ENCODE data around the gene DCUN1D1.

DNA sequence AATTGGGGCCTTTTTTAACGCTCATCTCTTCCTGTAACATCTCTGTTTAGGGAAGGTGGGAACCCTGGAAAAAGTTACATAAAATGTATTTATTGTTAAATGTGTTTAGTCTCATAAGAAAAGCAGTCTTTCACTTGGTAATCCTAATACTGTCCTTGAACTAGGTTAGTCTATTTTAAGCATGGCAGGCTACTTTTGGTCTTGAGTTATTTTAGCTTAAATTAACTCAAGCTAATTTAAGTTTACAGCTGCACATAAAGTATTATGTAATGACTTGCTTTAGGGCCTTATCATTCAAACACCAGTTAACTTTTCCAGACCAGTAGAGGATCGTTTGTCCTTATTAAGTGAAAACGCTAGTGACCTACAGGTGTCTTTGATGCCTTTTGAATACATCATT, 63.2 kb downstream of the DCUN1D1 start:
- TF ChIP-seq POLR2A (IDR thresholded peaks at IDR 0.05; ENCODE audit: low read depth) (no peak), EP300 (IDR thresholded peaks at IDR 0.05) (no peak), POLR2AphosphoS5 (IDR thresholded peaks at IDR 0.05) (no peak)
- TF ChIP-seq, protein P1, sequence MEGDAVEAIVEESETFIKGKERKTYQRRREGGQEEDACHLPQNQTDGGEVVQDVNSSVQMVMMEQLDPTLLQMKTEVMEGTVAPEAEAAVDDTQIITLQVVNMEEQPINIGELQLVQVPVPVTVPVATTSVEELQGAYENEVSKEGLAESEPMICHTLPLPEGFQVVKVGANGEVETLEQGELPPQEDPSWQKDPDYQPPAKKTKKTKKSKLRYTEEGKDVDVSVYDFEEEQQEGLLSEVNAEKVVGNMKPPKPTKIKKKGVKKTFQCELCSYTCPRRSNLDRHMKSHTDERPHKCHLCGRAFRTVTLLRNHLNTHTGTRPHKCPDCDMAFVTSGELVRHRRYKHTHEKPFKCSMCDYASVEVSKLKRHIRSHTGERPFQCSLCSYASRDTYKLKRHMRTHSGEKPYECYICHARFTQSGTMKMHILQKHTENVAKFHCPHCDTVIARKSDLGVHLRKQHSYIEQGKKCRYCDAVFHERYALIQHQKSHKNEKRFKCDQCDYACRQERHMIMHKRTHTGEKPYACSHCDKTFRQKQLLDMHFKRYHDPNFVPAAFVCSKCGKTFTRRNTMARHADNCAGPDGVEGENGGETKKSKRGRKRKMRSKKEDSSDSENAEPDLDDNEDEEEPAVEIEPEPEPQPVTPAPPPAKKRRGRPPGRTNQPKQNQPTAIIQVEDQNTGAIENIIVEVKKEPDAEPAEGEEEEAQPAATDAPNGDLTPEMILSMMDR (IDR thresholded peaks at IDR 0.05), result no peak

Data from esophagus muscularis mucosa (tissue), 4 donors.